Stimulated activated CD4-positive, alpha-beta T cell treated with anti-CD3 and anti-CD28 coated beads, Interleukin-1b, Interleukin-23, amount 100 ng/mL, for 24 hours (primary cell): ENCODE measurements around the gene RIMBP2.

Source experiments
- DNase-seq, 4 experiments: peaks; one replicate each; pipeline ENCODE4 v3.0.0-alpha.2; 2020; ENCODE audit warnings: low read depth in 4 of 4, low spot score in 1 of 4

Gene RIMBP2

DNA sequence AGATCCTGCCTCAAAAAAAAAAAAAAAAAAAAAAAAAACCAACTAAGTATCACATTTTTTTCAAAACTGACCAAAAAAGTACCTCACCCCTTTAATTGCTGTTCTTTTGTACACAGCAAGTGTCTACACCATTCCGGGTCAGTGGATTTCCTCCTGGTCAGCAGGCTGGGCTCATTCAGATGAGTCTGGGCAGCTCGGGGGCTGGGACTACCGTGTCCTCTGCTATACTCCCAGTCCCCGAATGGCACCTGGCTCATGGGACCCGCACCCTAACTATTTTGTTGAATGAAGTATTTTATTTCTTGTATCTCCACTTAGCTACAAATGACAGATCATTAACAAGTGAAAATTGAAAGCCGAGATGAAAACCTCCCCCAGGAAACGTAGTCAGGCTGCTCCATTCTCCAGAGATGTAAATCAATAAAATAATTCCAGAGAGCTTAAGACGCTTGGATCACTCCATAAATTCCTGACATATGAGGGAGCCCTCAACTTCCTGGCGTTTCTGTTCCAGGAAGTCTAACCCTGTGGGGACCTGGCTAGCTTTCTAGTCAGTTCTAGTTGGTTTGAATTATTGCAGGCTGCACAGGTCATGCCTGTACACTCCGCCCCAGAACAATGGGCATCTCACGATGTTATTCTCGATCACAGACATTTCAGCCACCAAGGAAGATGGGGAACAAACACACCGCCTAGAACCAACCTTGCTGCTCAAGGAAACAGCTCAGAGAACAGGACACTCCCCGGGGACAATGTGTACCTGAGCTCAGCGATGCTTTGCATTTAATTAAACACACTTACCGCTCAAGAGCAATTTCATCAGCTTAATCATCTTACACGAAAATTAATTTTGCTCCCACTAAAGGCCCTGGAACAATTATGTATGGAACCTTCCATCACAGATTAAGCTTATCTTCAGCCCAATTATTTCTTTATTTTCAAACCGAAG is 76.3 kb downstream of the RIMBP2 start:
- DNase-seq, result no peak

DNA sequence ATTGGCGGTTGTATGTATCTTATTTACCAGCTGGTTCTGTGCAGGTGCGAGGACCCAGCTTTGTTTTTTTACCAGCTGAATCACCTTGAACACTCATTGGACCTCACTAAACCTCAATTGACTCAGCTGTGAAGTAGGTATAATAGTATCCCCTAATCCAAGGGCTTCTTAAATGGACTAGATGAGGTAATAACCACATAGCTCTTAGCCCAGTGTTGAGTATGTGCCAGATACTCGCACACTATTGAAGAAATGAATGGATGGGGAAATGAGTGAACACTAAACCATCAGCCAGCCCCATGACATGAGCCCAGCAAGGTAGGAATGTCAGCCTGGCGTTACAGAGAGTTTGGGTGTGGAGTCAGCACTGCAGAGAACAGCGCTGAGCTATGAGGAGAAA is 79.7 kb downstream of the RIMBP2 start:
- DNase-seq, result no peak

- no peak for DNase-seq
Observed at GRCh38 chr12:130634866-130635265, 81.2 kb downstream of the RIMBP2 start.

- DNase-seq, result no peak
Observed at GRCh38 chr12:130633771-130634170, 82.3 kb downstream of the RIMBP2 start.

- DNase-seq, result no peak
Observed at GRCh38 chr12:130632642-130633041, 83.5 kb downstream of the RIMBP2 start.

DNA sequence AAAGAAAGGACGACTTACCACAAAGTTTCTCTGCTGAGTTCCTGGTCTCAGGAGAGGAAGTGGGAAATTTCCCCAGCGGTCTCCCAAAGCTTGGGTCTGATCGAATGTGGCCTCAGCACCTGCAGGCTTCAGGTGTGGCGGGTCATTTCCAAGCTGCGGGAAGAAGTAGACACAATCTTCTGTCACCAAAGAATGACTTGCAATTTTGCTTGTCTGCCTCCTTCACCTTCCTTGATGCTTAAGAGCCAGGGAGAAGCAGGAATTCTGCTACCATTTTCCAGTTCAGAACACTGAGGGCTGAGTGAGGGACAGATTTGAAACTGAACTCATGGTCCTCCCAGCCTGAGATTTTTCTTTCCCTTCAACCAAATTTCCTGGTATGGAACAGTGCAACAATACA is 87.8 kb downstream of the RIMBP2 start:
- no peak for DNase-seq

DNA sequence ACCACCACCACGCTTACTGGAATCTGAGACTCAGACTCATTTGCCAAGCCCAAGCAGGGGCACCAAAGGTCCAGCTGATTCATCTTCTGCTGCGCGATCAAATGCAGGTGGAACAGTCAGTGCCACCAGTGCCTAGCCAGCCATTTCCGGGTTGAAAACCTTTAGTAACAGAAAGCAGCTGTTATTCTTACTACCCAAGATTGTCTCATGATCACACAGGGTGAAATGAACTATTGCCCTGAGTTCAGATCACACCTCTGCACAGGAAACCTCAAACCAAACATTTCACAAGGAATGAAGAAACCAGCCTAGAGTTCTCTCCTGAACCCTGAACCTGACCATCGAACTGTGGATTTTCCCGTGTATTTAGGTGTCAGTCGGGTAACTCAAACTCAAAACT is 88.9 kb downstream of the RIMBP2 start:
- DNase-seq, result no peak

DNA sequence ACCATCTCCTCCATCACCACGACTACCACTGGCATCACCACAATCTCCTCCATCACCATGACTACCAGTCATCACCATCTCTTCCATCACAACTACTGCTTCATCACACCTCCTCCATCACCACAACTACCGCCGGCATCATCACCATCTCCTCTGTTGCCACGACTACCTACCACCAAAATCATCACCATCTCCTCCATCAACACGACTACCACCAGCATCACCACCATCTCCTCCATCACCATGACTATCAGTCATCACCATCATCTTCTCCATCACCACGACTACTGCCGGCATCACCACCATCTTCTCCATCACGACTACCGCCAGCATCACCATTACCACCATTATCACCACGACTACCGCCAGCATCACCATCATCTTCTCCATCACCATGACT is 89.5 kb downstream of the RIMBP2 start:
- DNase-seq, result no peak

- no peak for DNase-seq
Observed at GRCh38 chr12:130625201-130625600, 90.9 kb downstream of the RIMBP2 start.

- DNase-seq, result no peak
Observed at GRCh38 chr12:130622803-130623202, 93.3 kb downstream of the RIMBP2 start.

DNA sequence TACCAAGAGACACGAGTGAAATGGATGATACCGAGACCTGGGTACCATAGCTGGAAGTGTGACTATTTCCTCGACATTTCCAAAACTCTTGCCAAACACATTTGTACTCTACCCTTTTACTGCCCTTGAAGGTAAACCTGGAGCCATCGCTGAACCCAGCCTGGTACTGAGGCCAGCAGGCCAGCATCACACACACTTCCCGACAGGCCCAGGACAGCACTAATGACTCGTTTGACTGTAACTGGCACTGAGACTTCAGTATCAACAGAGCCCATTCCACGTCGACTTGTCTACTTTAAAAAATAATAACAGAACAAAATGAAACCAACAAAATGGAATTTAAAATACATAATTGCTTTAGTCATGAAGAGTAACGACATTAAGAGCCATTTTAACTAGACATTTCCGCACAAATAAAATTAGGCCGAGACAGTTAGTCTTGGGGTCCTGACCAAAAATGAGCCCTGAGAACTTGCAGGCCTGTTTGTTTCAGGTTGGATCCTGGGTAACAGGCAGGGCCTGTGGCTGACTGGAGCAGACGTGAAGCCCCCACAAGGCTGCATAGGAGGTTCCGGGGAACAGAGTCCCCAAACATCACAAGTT is 94.3 kb downstream of the RIMBP2 start:
- DNase-seq, result no peak

GRCh38 chr12:130620756-130621155 is 95.3 kb downstream of the RIMBP2 start:
- no peak for DNase-seq

DNA sequence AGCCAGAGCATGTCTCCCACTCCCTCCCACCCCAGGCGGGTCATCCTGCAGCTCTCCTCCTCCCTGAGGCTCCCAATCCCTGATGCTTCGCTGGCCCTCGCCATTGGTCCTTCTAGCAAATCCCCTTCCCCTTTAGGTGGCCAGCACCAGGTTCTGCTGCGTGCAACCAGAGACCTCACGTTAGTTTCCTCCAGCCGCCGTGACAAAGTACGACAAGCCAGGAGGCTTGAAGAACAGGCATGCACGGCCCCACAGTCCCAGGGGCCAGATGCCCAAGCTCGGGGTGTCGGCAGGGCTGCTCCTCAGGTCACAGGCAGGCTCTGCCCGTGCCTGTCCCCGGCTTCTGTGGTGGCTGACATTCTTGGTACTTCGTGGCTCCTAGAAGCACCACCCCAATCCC is 95.8 kb downstream of the RIMBP2 start:
- no peak for DNase-seq

DNA sequence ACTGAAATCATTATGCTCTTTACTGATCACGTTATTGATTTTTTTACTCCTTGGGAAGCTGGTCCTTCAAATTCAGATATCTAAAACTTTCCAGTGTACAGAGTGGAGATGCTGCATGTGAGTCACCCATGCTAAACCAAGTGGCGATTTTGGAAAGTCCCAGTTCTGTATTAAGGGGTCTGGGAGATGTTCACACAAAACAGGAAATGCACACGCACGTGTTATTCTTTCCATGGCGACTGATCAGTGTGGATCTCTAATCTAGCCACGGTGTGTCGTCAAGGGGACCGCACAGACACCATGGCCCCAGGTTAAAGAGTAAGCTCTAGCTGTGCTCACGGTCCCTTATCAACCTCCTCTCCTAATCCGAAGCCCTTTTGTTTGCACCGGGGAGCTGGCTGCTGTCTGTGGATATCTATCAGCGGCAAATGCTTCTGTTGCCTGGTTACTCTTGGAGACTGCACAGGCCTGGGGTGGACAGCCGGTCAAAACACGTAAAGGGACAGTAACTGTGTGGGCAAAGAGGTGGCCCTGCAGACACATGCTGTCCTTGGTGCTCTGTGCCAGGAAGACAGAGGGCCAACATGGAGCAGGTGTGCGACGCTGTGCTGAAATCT is 96.6 kb downstream of the RIMBP2 start:
- DNase-seq, result no peak

GRCh38 chr12:130617219-130617618 is 98.9 kb downstream of the RIMBP2 start:
- DNase-seq, result no peak

DNA sequence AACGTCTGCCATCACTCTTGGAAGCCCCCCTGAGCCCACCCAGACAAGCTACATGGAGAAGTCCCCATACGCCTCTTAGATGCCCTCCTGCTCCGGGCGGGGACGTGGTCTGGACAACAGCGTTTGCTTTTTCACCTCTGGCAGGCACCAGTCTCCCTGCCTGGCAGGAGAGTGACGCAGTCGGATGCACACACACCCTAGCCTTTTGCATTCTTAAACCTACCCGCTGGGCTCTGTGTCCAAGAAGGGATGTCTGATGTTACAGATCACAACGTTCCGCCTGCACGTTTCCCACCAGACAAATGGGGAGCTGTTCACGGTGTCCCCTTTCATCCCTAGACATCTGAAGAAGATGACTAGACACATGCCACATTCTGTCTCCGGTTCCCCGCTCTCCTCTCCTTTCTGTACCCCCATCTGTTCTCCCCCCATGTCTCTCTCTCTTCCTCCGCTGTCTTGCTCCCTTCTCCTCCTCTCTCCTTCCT is 100.2 kb downstream of the RIMBP2 start:
- DNase-seq, result no peak

DNA sequence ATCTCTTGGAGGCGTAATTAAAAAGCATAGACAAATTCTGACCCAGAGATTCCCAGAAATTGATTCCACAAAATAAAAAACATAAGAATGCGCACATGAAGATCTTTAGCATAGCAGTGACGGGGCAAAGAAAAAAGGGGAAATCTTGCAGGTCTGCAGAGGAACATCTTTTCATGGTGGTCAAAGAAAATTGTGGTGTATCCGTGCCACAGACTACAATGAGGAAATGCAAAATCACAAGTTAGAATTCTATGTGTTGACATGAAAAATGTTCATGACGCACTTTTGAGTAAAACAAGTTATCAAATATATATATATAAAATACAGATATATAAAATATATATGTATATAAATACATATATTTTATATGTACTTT is 101.6 kb downstream of the RIMBP2 start:
- DNase-seq, result no peak

- DNase-seq, result no peak
Observed at GRCh38 chr12:130613831-130614529, 102.1 kb downstream of the RIMBP2 start.

DNA sequence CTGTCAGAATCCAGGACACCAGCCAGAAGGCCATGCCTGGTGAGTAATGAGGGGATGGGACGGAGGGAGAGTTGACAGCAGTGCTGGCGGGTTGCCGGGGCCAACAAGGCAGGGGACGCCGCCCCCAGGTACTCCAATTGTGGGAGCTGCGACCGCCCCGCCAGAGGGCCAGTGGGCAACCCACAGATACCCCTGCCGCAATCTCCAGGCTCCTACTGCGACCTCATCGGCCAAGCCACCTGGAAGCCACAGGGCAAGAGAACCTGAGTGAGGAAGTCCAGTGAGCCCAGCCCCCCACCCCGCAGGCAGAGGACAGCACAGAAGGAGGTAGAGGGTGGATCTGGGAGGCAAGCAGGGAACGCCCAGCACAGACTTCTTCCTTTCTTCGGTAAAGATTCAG is 103.0 kb downstream of the RIMBP2 start:
- no peak for DNase-seq

- no peak for DNase-seq
Observed at GRCh38 chr12:130611026-130611905, 104.8 kb downstream of the RIMBP2 start.
